Lower lobe of right lung (tissue), 2 donors: ENCODE results near the gene CDK12. TPM values are rescaled to one million over a fixed set of nuclear protein-coding genes. Genes with fewer than 3 reads are reported as not detected.

Experiments
- ATAC-seq, 2 donors: fragments of 200-7000 bp; cut with Tn5 transposase; one replicate each; pipeline ENCODE4 v1.9.1; 2020 to 2022; ENCODE audit warnings: mild to moderate bottlenecking in 2 of 2, moderate library complexity in 2 of 2
- DNase-seq: peaks from one replicate; pipeline ENCODE4 v3.0.0-alpha.2; 2020
- H3K27ac ChIP-seq: fragments of 200-600 bp; one replicate; pipeline ENCODE4 v1.8.0; 2022
- H3K27me3 ChIP-seq: fragments of 200-600 bp; one replicate; pipeline ENCODE4 v1.8.0; 2022; ENCODE audit warnings: low read depth
- H3K36me3 ChIP-seq: fragments of 200-600 bp; one replicate; pipeline ENCODE4 v1.8.0; 2022; ENCODE audit warnings: mild to moderate bottlenecking
- H3K4me1 ChIP-seq: fragments of 200-600 bp; one replicate; pipeline ENCODE4 v1.8.0; 2022
- H3K4me3 ChIP-seq: fragments of 200-600 bp; one replicate; pipeline ENCODE4 v1.8.0; 2022; ENCODE audit warnings: mild to moderate bottlenecking
- H3K9me3 ChIP-seq: fragments of 200-600 bp; one replicate; pipeline ENCODE4 v1.8.0; 2022
- intact Hi-C: fragments of 100-400 bp; cut with DNase I; formaldehyde crosslinking; loops from one replicate; pipeline ENCODE4 v1.11.0; 2022
- total RNA-seq: library from RNA; stranded (reverse); fragmentation: NEBNext Ultra II Directional; extraction: Animal tissue kit (Norgen Biotek cat#: 25700); gene quantifications from one replicate; pipeline ENCODE4 v1.2.1, GENCODE V29; 2021
- TF ChIP-seq, protein P1 (sequence below): fragments of 200-600 bp; IDR thresholded peaks from one replicate; pipeline ENCODE4 v1.8.0; 2022; ENCODE audit warnings: antibody characterized with exemption, mild to moderate bottlenecking
- donor health status: DM: no; HTN: yes; CAD: no; lungs with severe emphysema.

CDK12 gene
- total RNA-seq, 1 donor from 2014 or later = 53.7 TPM

DNA sequence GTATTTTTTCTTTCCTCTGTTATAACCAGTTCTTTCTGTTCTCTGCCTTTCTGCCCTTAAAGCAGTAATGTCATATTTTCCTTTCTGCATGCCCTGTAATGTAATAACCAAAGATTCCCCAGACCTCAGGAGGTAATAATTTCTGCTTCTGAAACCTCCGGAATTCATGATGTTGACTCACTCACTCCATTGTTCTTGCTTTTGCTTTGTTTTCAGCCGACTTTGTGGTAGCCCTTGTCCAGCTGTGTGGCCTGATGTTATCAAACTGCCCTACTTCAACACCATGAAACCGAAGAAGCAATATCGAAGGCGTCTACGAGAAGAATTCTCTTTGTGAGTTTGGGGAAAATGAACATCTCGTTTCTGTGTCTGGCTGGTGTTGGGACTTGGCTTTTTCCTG lies 55.9 kb downstream of the CDK12 start:
- Histone ChIP-seq H3K36me3 (peaks cover 100% of the 10 kb centered on the region), H3K4me3 (no peak overlapping the region), H3K27ac (no peak overlapping the region), H3K27me3 (no peaks in the 10 kb centered on the region), H3K9me3 (no peaks in the 10 kb centered on the region), H3K4me1 (no peaks in the 10 kb centered on the region)
- ATAC-seq (no peak), DNase-seq (no peak)
- intact Hi-C loops = no loop called here
- TF ChIP-seq, protein P1, sequence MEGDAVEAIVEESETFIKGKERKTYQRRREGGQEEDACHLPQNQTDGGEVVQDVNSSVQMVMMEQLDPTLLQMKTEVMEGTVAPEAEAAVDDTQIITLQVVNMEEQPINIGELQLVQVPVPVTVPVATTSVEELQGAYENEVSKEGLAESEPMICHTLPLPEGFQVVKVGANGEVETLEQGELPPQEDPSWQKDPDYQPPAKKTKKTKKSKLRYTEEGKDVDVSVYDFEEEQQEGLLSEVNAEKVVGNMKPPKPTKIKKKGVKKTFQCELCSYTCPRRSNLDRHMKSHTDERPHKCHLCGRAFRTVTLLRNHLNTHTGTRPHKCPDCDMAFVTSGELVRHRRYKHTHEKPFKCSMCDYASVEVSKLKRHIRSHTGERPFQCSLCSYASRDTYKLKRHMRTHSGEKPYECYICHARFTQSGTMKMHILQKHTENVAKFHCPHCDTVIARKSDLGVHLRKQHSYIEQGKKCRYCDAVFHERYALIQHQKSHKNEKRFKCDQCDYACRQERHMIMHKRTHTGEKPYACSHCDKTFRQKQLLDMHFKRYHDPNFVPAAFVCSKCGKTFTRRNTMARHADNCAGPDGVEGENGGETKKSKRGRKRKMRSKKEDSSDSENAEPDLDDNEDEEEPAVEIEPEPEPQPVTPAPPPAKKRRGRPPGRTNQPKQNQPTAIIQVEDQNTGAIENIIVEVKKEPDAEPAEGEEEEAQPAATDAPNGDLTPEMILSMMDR = no peak

DNA sequence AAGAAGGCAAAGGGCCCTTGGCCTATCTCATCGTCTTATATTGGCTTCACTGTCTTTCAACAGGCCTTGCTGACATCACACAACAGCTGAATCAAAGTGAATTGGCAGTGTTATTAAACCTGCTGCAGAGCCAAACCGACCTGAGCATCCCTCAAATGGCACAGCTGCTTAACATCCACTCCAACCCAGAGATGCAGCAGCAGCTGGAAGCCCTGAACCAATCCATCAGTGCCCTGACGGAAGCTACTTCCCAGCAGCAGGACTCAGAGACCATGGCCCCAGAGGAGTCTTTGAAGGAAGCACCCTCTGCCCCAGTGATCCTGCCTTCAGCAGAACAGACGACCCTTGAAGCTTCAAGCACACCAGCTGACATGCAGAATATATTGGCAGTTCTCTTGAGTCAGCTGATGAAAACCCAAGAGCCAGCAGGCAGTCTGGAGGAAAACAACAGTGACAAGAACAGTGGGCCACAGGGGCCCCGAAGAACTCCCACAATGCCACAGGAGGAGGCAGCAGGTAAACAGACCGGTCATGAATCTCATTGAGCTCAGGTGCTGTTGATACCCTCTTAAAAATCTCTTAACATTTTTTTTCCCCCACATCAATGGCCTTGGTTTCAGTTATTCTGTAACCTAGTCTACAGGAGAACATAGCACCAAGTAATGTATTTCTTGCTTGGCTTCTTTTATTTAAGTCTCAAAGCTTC lies 64.7 kb downstream of the CDK12 start:
- peaks cover 96% of the 10 kb centered on the region for H3K36me3 ChIP-seq
- ATAC-seq = peak; percentile 63 to 88
- no peaks in the 10 kb centered on the region for H3K9me3 ChIP-seq
- intact Hi-C loops = no loop called here
- no peak overlapping the region for H3K4me3 ChIP-seq
- peaks cover 11% of the 10 kb centered on the region for H3K4me1 ChIP-seq
- TF ChIP-seq, protein P1 = no peak
- DNase-seq = no peak
- H3K27me3 ChIP-seq = no peaks in the 10 kb centered on the region
- H3K27ac ChIP-seq = peak overlapping the region; percentile 16

DNA sequence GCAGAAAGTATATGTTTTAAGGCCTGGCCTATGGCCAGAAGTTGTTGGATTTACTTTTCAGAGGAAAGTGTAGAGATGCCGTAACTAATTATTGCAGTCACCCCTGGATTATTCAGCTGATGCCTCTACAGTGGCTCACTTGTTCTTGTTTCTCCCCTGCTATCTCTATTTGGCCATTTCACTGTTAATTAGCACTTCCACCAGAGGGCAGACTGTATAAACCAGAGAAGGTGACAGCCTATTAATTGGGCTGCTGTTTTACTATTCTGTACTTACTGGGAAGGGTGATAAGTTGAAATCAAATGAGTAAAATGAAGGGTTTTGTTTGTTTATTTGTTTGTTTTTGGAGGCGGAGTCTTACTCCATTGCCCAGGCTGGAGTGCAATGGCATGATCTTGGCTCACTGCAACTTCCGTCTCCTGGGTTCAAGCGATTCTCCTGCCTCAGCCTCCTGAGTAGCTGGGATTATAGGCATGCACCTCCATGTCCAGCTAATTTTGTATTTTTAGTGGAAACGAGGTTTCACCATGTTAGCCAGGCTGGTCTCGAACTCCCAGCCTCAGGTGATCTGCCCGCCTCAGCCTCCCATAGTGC lies 66.0 kb downstream of the CDK12 start:
- Histone ChIP-seq H3K27ac (no peak overlapping the region), H3K36me3 (peaks cover 90% of the 10 kb centered on the region), H3K27me3 (no peaks in the 10 kb centered on the region), H3K9me3 (no peaks in the 10 kb centered on the region), H3K4me1 (peaks cover 24% of the 10 kb centered on the region), H3K4me3 (no peak overlapping the region)
- peak; percentile 70 to 80 for ATAC-seq
- intact Hi-C loops = no loop called here
- no peak for DNase-seq
- TF ChIP-seq, protein P1 = peak; percentile 50

DNA sequence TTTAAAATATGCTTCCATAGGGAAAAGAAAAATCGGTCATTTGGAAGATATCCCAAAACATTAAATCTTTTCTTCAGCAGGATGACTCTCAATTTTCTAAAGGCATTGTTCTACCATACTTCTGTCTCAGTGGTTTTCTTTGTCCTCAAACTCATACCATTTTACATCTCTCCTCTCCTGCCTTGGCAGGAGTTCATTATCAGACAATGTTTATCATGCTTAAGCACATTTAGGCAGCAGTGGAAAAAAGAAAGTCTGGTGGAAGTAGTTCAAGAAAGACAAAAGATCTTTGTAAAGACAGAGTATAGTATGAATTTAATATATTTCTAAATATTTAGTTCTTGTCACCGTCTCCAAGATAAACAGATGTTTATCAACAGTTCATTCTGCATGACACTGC lies 68.2 kb downstream of the CDK12 start:
- Histone ChIP-seq H3K9me3 (no peaks in the 10 kb centered on the region), H3K36me3 (peaks cover 69% of the 10 kb centered on the region), H3K27me3 (no peaks in the 10 kb centered on the region), H3K27ac (no peak overlapping the region), H3K4me1 (peaks cover 39% of the 10 kb centered on the region), H3K4me3 (no peak overlapping the region)
- DNase-seq (no peak), ATAC-seq (no peak)
- intact Hi-C loops = no loop called here
- TF ChIP-seq, protein P1 = no peak

DNA sequence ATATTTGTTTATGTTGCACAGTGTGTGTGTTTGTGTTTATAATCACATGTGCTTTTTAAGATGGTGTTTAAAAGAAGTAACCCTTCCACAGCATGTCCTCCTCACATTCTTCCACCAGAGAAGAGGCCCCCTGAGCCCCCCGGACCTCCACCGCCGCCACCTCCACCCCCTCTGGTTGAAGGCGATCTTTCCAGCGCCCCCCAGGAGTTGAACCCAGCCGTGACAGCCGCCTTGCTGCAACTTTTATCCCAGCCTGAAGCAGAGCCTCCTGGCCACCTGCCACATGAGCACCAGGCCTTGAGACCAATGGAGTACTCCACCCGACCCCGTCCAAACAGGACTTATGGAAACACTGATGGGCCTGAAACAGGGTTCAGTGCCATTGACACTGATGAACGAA lies 69.2 kb downstream of the CDK12 start:
- peak overlapping the region; percentile 10 for H3K27ac ChIP-seq
- no peaks in the 10 kb centered on the region for H3K27me3 ChIP-seq
- intact Hi-C loops = no loop called here
- H3K9me3 ChIP-seq = no peaks in the 10 kb centered on the region
- DNase-seq (no peak), ATAC-seq (no peak)
- no peak overlapping the region for H3K4me3 ChIP-seq
- peaks cover 50% of the 10 kb centered on the region for H3K4me1 ChIP-seq
- TF ChIP-seq, protein P1 = no peak
- peaks cover 58% of the 10 kb centered on the region for H3K36me3 ChIP-seq
